Brain pericyte (primary cell): ENCODE results near the gene ABCF2.

Source experiments
- DNase-seq: peaks from one replicate; pipeline ENCODE4 v3.0.0-alpha.2; 2012; ENCODE audit warnings: low read depth, low spot score

The ABCF2 gene

DNA sequence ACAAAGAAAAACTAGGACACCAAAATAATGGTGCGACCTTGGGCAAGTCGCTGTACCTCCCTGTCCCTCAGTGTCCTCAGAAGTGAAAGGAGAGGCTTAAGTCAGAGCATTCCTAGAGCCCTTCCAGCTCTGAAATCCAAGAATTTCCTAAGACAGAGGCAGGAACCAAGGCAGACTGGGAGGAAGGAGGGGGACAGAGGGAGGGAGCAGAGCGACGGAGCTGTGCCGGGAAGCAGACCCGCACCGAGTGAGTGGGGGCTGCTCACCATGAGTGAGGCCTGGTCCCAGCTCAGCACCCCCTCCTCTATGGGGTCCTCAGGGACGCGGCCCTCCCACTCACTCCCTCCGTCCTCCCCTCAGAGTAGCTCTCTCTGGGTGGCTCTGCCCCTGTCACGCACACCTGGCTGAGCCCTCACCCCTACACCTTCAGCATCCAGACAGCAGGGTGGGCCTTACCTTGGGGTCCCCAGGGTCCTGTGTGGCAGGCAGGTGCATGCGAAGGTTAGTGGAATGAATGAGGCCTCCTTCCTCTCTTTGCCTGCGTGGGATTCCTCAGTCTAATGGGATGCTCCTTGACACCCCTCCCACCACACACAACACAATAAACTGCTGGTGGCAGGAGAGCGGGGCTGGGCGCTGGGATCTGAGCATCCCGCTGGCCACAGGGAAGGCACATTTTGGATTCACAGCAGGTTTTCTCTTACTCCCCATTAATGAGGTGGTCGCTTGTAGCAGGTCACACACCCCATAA is 26.1 kb upstream of the ABCF2 start:
- no peak for DNase-seq

GRCh38 chr7:151252561-151252835 is 25.5 kb upstream of the ABCF2 start:
- no peak for DNase-seq

DNA sequence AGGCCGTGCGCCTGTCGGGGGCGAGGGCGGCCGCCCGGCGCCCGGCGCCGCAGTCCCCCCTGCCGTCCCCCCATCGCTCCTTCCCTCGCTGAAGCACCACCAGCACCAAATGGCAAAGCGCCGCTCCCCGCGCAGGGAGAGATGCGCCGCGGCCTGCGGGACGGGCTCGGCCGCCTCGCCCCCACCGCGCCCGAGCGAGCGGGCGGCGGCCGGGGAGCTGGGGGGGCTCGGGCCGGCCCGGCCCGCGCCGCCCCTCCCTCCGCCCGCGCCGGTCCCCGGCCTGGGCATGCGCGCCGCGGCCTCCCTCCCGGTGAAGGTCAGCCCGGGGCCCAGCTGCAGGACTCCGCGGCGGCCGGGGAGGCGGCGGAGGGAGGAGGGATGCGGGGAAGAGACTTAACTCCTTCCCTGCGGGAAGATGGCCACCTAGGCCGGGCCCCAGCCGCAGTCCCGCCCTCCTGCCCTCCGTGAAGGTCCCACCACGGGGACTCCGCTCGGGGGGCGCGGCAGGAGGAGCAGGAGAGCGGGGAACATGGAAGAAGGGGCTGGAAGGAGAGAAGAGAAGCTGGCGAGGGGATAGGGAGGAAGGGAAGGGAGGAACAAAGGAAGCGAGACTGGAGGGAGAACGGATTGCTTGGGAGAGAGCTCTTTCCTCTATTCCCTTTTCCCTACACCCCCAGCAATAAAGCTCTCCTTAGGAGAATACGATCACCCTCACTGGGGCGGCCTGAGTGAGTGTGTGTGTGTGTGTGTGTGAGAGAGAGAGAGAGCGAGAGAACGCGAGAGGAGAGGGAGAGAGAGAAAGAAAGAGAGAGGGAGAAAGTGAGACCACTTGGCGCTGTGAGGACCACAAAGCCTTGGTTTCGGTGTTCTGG is 24.9 kb upstream of the ABCF2 start:
- DNase-seq = peak; percentile 39

DNA sequence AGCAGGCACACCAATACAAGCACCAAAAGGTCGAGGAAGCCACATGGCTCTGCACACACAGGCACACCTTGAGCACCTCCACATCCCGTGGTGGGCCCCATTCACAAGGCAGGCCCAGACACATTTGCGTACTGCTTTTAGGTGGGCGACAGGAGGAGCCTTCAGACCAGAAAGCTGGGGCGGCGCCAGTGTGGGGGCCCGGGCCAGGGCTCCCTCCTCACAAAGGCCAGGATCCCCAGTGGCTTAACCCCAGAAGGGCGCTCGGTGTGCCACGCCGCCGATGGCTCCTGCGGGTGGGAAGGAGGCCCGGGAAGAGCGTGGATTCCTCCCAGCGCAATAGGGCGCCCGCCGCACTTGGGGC is 24.3 kb upstream of the ABCF2 start:
- no peak for DNase-seq

DNA sequence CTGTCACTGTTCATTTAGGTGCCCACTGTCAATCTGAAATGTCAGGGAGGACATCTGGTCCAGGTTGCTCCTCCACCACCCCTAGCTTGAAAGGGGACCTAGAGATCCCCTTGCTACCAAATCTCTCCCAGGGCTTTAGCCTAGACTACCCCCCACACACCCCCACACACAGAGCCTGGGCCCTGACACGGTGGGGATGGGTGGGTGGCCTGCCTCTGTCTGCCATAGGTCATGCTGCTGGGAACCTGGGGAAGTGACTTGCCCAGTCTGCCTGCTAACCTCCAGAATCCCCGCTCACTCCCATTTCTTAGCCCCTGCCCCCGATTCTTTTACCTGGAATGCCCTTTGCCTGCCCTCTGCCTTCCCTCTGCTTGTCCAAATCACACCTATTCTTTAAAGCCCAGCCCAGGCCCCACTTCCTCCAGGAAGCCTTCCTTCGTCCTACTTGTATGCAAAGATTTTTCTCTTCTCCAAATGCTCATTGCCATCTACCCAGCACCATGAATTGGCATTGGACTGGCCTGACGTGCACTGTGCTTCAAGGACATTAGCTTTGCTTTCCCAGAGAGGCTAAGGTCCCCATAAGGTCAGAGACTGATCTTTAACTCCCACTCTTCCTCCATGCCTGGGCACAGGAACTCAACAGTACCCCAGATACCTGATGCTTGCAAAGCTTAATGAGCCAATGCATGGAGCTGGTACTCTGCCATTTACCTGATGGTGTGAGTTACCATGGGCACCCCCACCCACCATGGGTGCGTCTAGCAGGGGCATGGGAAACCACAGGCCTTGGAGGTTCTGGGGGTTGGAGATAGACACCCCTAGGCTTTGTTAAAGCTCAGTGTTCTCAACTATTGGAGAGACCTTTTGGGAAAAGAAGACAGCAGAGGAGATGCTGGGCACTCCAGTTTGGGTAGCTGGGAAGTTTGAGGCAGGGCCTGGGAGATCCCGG is 23.5 kb upstream of the ABCF2 start:
- no peak for DNase-seq

GRCh38 chr7:151249732-151250072 is 22.7 kb upstream of the ABCF2 start:
- DNase-seq = no peak

DNA sequence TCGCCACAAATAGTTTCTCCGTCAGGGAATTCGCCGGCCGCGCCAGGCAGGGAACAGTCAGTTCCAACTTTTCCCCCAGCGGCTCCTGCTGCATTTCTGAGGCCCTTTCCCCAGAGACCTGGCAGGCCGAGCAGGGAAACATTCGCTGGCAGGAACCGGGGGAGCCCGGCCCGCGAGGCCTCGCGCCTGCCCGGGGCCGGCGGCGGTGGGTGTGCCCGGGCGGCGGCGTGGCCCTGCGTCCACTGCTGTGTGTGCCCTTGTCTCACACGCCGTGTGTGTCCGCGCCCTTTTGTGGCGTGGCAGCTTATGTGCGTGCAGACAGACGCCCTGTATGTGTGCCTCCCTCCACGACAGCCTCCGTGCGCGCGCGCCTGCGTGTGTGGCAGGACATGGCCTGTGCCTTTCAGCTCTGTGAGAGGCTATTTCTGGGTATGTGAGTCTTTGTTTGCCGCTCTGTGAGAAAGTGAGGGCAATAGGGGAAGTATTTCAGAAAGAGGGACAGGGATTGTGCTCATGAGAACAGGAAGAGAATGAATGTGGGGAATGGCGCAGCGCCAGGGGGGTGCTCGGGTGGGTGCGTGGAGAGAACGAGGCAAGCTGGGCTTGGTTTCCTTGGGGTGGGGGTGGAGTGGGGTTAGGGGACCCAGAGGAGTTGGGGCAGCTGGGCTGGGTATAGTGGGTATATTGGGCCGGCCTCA is 22.2 kb upstream of the ABCF2 start:
- no peak for DNase-seq

DNA sequence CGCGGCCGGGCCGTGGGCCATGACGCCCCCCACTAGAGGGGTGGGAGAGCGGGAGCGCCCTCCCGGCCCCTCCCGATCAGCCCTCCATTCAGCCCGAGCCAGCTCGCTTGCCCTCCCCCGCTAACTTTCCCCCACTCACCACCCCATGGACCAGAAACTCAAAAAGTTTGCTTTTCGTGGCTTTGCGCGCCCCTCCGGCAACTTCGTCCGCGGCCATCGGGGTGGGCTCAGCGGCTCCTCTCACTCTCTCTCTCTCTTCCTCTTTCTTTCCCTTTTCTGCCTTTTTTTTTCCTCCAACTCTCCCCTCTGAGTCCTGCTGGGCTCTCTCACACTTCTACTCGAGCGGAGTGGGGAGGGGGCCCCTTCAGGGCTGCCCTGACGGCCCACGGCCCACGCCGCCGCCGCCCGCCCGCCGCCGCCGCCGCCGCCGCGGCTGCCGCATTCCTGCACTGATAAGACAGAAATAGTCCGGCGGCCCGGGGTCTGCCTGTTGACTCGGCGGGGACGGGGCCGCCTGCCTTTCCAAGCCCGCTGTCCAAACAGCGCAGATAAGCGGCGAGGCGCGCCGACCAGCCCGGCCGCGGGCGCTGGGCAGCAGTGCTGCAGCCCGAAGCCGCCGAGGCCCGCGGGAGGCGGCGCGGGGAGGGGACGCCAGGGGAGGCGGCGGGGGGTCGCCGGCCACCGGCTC is 21.5 kb upstream of the ABCF2 start, which contains the start of gene SMARCD3:
Gene SMARCD3 (minus strand): TSS at position 349 of the 688 bp plus-strand sequence. CDS start 132 bp downstream, at position 217.
- no peak for DNase-seq

DNA sequence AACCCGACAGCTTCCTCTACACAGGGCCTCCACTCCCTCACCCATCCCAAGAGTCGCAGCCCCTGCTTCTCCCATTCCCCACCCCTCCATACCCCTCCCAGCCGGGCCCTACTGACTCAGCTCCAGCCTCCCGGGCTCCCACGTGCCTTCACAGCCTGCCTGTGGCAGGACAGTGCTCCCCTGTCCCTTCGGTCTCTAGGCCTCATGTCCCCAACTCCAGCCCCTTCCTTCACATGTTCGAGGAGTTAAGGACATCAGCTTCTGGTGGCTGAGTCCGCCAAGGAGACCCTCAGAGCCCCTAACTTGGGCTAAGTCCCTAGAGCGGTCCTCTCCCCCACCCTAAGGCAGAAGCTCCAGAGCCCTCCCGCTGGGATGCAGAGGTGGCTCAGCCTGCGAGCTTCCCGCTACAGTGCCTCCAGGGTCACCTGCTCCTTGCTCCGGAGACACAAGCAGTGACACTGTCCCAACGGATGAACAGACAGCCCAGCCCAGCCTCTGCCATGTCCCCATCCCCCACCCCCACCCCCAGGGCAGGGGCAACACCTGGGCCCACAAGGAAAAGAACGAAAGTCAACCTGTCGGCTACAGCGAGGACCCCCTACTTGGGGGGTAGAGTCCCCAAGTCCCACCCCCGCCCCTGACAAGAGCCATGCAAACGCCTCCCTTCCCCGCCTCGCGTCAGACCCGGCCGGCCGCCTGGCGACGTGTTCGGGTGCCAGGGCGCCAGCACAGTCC is 20.8 kb upstream of the ABCF2 start:
- no peak for DNase-seq

- no peak for DNase-seq
Measured at GRCh38 chr7:151246851-151247580, 20.0 kb upstream of the ABCF2 start.

DNA sequence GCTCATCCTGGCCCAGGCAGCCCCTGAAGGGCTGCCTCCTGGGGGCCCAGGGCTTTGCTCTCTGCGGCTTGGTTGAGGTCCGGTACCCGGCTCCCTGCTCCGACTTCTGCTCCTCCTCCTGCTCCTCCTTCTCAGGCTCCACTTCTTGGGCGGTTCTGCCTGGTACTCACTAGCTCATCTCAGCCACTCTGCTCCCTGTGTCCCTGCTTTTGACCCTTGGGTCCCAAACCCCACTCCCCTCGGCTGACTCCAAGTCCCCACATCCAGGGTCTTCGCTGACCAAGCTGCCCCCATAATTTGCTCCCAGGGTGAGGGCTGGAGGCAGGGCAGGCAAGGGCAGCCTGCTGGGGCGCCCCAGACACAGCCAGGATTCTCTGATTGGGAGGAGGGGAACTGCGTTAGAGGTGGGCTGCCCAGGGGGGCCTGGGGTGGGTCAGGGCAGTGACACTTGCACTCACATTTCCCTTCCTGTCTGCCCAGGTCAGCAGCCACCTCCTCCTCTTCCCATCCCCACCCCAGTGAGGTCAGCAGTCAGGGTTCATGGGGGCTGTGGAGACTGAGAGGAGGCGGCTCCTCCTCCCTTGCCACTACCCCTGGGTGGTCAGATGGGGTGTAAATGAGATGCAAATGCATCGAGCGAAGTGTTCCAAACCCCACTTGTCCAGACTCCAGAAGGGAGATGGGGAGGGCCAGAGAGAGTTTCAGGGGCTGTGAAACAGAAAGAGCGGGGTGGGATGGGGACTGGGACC is 19.3 kb upstream of the ABCF2 start:
- DNase-seq = no peak

GRCh38 chr7:151245360-151246101 is 18.5 kb upstream of the ABCF2 start:
- DNase-seq = no peak

GRCh38 chr7:151244841-151245346 is 17.9 kb upstream of the ABCF2 start:
- DNase-seq = no peak

GRCh38 chr7:151244196-151244840 is 17.3 kb upstream of the ABCF2 start:
- no peak for DNase-seq

DNA sequence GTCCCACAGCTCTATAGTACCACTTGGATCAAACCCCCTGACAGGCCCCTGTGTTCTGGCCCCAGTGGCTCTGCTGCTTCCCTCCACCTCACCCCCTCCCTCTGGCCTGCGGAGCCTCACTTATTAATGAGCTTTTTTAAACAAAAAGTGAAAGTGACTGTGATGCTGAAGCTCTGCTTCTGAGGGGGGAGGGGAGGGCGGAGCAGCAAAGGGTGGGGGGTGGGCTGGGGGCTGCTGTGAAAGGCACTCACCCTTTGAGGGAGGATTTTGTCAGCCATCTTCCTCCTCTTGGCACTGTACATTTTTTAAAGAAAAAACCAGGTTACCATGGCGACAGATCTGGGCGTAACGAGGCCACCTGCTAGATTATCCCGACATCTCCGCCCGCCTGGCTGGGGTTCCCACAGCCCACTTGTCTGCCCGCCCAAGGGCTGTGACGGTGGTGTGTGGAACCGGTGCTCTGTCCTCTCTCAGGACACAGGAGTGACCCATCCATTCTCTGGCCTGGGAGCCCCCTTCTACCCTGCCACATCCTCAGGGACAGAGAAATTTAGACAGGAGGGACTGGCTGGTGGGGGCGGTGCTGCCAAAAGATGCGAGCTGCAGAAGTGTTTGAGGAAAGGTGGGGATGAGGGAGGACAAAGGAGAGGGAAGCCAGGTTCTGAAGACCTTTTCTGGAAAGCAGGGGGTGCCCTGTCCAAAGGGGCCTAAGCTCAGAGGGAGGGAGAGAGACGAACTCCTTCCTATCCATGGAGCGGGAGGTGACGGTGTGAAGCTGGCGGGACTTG is 16.6 kb upstream of the ABCF2 start:
- no peak for DNase-seq

GRCh38 chr7:151243045-151243349 is 16.0 kb upstream of the ABCF2 start:
- no peak for DNase-seq
